ENCODE data around the gene SLC41A3.
"Not testable (repeated sequence)": the region's sequence is repeated elsewhere in the genome, so short reads cannot be mapped to it uniquely, and the experiment has no call there.

The SLC41A3 gene

DNA sequence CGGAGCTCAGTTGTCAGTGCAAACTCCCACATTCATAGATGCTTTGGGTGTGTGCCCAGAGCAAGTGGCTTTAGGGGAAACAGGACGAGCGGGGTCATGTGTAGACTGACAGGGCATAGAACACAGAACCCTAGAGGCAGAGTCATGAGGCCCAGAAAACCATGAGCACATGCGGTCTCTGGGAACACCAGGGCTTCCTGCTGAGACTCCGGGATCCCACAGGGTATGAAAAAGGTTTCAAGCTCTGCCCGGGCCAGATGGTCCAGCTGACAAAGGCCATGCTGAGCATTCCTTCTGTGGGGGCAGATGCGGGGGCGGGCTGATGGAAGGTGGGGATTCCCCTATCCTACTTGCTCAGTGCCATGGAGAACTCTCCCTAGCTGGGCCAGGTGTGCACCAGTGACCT lies 70.2 kb downstream of the SLC41A3 start:
- no peak for DNase-seq (ENCODE audit: insufficient read length, low spot score)
- no peak for FAIRE-seq

- FAIRE-seq = no peak
These were observed 74.7 kb downstream of the SLC41A3 start for GRCh38 chr3:126009181-126009580.

GRCh38 chr3:126008219-126008618 lies 75.7 kb downstream of the SLC41A3 start:
- FAIRE-seq (no peak), DNase-seq (ENCODE audit: insufficient read length, low spot score) (no peak)

More at GRCh38 chr3:126009181-126009580, 74.7 kb downstream of the SLC41A3 start:
- no peak for DNase-seq (ENCODE audit: insufficient read length, low spot score)

DNA sequence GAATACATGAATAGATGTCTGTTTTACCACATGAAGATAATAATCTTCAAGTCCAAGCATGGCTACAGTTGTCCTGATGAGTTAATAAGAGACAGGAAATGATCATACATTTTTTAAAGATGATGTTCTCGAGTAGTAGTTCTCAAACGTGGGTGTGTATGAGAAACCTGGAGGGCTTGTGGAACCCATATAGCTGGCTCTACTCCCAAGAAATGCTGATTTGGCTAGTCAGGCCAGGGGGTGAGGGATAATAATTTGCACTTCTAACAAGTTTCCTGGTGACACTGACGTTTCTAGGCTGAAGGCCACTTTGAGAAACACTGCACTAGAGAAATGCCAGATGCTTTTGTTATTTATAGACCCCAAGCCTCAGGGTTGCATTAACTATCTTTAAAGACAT lies 78.0 kb downstream of the SLC41A3 start:
- DNase-seq (ENCODE audit: insufficient read length, low spot score) (no peak), FAIRE-seq (no peak)

GRCh38 chr3:126004692-126005091 lies 79.2 kb downstream of the SLC41A3 start:
- no peak for FAIRE-seq
- no peak for DNase-seq (ENCODE audit: insufficient read length, low spot score)

GRCh38 chr3:126004217-126004616 lies 79.7 kb downstream of the SLC41A3 start:
- FAIRE-seq = no peak
- no peak for DNase-seq (ENCODE audit: insufficient read length, low spot score)

DNA sequence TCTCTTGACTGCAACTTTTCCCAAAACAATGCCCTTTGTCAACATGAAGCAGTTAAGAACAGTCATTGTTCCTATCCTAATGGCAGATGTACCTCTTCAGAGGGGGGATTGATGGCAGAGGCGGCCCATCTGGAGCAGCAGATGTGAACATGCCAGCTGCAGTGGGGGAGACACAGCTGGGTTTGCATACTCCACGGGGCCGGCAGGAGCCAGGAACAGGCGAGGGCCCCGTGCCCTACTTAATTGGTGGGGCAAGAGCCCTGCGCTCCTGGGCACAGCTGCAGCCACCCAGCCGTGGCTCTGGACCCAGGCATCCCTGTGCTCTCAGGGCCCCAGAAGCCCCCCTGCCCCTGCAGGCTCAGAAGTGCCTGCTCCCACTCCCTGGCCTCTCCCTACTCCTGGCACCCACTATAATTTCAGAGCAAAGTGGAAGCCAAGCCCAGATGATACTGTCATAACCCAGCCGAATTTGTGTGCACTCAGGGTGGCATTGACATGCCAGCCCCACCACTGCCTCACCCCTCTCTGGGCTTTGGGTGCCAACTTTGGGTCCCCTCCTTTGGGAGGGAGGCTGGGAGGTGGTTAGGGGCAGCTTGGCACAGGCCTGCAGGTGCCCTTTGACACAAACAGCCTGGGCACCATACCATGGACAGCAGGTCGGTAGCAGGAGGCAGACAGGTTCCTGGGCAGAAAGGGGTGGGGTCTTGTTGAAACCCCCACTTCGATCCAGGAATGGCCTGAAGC lies 80.3 kb downstream of the SLC41A3 start:
- DNase-seq (ENCODE audit: insufficient read length, low spot score) = no peak
- FAIRE-seq = no peak

DNA sequence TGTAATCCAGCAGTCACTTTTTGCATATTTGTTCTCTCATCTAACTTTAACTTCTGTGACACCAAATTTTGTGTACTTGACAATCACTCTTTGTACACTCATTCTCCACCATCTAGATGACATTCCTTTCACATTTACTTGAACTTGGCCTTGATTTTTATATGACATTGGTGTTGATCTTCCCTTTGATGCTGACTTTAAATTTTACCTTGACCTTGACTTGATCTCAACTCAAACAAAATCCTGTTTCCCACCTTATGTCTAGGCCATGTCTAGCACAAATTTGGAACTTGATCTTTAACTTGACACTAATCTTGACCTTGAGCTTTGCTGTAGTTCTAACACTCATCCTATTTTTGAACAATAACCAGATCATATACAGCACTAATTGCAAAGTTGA lies 81.7 kb downstream of the SLC41A3 start:
- no peak for FAIRE-seq

GRCh38 chr3:125996751-125997150 lies 87.2 kb downstream of the SLC41A3 start:
- DNase-seq (ENCODE audit: insufficient read length, low spot score); FAIRE-seq: not testable (repeated sequence)

More for the DNA sequence above, 81.7 kb downstream of the SLC41A3 start:
- DNase-seq (ENCODE audit: insufficient read length, low spot score) = no peak

DNA sequence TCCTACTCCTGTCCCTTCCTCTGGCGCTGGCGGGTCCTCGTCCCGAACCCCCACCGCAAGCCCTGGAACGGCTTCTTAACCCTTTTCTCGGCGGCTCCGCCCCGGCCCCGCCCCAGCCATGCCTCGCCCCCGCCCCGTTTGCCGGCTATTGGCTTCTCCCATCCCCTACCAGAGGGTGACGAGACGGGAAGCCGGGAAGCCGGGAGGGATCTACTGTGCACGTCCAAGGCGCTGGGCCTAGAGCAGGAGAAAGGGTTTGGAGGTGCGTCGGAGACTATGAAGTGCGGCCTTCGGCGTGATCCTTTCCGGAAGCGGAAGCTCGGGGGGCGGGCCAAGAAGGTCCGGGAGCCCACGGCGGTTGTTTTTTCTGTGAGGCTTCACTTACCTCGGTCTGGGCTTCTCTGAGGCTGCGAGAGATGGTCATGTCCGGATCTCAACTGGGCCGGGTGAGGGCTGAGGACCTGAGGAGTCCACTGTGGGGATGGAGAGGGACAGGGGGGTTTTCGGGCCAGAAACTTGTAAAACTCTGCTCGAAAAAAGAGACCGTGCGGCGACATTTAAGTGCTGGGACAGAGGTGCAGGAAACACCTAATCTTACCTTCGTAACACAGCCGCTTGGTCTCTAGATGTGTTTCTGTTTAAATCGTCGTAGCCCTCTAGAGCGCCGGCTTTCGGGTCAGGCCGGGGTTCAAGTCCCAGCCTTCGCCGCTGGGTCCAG lies 93.5 kb downstream of the SLC41A3 start:
- peak; percentile 75 for FAIRE-seq

DNA sequence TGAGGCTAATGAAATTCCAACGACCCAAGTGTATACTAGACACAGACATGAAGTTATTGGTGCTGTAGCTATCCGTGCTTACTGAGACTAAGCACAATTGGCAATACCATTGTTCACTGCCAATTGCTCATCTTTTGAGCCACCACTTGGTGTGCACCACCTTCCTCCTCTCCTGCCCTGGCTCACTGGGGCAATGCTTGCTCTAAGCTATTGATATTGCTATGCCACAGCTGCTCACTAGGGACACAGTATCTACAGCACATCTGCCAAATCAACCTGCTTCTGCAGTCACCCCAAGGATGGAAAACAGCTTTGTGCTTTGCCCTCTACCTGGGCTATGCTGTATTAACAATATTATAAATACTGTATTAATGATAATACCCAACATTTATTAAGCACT lies 99.0 kb downstream of the SLC41A3 start:
- not testable (repeated sequence) for FAIRE-seq; DNase-seq (ENCODE audit: insufficient read length, low spot score)

More for the DNA sequence above, 93.5 kb downstream of the SLC41A3 start:
- DNase-seq (ENCODE audit: insufficient read length, low spot score) = peak; percentile 45

- DNase-seq (ENCODE audit: insufficient read length, low spot score); FAIRE-seq: not testable (repeated sequence)
These were observed 106.8 kb downstream of the SLC41A3 start for GRCh38 chr3:125977104-125977503.

DNA sequence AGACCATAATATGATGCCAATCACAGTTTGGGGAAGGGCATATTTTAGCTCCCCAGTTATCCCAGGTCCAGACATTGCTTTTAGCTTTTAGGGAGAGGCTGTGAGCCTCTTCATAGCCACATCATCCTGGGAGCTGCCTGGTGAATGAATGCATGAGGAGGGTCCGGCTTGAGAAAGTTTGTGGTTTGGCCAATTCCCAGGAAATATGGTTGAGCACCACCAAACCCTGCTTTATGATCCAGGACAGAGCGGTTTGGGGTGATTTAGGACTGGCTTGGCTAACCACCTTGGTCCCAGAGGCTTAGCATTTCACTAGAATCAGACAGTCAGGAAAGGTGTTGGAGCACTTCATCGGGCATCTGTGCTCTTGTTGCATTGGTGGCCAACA lies 107.9 kb downstream of the SLC41A3 start:
- not testable (repeated sequence) for DNase-seq (ENCODE audit: insufficient read length, low spot score); FAIRE-seq

DNA sequence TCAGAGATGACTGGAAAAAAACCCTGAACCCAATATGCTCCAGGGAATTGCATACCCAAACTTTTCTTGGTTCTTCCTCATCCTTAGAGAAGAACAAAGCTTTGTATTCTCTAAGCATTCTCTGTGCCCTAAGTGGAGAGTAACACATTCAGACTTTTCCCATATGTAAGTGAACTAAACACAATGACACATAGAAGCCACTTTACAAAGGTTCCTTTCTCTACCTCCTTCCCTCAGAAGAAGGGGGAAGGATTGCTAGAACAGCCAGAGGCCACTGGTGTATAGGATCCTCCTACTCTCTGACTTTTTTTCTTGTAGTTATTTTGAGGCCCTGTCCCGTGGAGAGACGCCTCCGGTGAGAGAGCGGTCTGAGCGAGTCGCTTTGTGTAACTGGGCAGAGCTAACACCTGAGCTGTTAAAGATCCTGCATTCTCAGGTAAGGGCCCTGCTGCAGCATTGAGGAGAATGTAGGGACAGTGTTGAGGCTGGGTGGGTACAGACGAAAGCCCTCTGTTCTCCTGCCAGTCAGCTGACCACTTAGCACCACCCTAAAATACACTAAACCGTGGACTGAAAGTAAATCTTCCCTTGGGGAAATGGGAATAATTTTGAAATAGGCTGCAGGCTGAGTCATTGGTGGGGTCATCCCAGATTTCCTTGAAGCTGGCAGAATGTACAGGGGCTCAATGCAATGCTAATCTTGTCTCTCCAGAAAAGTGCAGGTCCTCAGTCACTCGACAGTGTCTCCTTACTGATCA lies 108.5 kb downstream of the SLC41A3 start:
- FAIRE-seq; DNase-seq (ENCODE audit: insufficient read length, low spot score): not testable (repeated sequence)

DNA sequence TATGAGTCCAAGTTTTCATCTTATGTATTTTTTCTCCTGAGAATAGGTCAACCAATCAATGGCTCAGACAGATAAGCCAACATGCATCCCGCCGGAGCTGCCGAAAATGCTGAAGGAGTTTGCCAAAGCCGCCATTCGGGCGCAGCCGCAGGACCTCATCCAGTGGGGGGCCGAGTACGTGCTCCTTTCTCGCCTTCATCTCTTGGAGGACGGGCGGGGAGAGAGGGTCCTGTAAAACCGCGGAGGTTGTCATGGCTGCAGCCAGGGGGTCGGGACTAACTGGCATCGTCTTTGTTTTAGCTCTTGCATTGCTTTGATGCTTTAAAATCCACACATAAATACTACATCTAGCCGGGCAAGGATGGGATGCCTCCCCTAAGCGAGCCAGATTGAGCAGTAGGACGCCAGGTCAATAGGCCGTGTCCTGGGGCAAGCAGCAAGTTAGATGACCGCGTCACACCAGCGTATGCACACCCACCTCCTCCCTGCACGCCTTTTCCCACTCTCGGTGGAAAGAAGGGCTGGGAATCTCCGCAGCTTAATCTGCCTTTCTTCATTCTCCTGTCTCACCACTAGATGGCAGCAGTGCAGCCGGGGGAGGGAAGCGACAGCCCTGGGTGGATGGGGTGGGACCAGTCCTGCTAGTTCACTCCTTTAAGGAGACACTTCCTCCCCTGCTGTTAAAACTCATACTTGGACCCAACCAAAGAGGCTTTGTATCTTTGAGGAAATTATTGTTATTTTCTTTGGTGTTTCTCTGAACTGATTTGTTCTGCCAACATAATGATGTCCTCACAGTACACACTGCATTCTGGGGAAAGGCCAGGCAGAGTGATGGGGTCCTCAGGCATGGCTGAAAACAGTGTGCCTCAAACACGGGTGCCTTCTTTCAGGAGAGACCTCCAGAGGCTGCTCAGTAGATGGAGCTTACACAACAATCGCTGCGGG lies 111.7 kb downstream of the SLC41A3 start:
- FAIRE-seq = peak; percentile 98
- not testable (repeated sequence) for DNase-seq (ENCODE audit: insufficient read length, low spot score)

DNA sequence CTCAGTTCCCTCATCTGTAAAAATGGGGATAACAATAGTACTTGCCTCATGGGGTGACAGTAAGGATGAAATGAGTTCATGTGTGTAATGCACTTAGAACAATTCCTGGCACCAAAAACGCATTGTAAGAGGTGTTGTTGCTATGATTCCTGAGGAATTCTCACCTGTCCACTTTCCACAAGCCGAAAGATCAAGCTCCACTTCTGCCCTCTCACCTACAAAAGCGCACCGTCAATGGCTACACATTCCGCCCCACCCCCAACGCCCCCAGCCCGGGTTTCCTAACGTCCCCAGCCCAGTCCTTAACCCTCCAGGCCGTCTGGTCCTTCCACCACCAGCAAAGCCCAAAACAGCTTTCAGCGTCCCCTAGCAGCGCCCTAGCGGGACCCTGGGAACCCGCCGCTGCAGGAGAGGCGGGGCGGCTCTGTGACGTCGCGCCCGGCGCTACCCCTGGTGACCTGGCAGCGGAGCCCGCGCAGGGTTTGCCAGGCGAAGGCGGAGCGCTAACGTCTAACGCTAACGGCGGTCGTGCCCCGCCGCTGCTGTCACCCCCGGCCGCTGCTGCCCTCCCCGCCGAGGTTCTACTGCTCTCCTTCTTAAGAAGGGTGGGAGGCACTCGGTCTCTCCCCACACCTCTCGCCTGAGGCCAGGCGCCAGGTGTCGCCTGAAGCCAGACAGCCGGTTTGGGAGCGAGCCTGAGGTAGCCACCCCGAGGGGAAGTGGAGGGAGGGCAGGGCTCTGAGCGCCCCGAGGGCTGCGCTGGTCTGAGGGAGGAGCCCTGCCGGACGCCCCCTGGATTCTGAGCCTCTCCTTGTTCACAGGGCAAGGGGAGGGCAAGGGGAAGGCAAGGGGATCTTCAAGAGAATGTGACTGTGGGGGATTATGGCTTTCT lies 115.0 kb downstream of the SLC41A3 start, which contains the start of gene ROPN1B:
Gene ROPN1B, plus strand, starts transcription at position 478 of the 892 bp plus-strand sequence. CDS start 2,877 bp downstream, outside the sequence.
- not testable (repeated sequence) for DNase-seq (ENCODE audit: insufficient read length, low spot score)
- peak; percentile 90 for FAIRE-seq

GRCh38 chr3:125968121-125968520 lies 115.8 kb downstream of the SLC41A3 start:
- DNase-seq (ENCODE audit: insufficient read length, low spot score); FAIRE-seq: not testable (repeated sequence)

- FAIRE-seq = no peak
These were observed 116.8 kb downstream of the SLC41A3 start for GRCh38 chr3:125967156-125967555.

GRCh38 chr3:125965505-125965904 lies 118.4 kb downstream of the SLC41A3 start:
- DNase-seq (ENCODE audit: insufficient read length, low spot score) = no peak
- no peak for FAIRE-seq

More at GRCh38 chr3:125967156-125967555, 116.8 kb downstream of the SLC41A3 start:
- no peak for DNase-seq (ENCODE audit: insufficient read length, low spot score)
